ENCODE data around the gene MARCHF9. TPM values are rescaled to one million over a fixed set of nuclear protein-coding genes. Genes with fewer than 3 reads are reported as not detected.
A peak's percentile ranks its signal among the peaks of the same experiment; 100 is the strongest.

Gene MARCHF9
- total RNA-seq, 6 experiments from 2014 or later = 0.94 to 3.2 (median 1.2) TPM

GRCh38 chr12:57722716-57723629, 31.9 kb upstream of the MARCHF9 start:
- Mint-ChIP-seq H3K4me3 (no peak overlapping the region), H3K27me3 (ENCODE audit: insufficient read depth) (peaks cover 2% of the 10 kb centered on the region; the same call in 1 of the 2 replicates), H3K27ac (no peak overlapping the region), H3K4me1 (ENCODE audit: low read depth) (no peaks in the 10 kb centered on the region), H3K9me3 (no peaks in the 10 kb centered on the region), H3K36me3 (ENCODE audit: low read depth) (peaks cover 19% of the 10 kb centered on the region)
- no peak for DNase-seq
- no peak for TF ChIP-seq CTCF (IDR thresholded peaks at IDR 0.05)

- no peak overlapping the region for H3K27ac Mint-ChIP-seq
- peaks cover 15% of the 10 kb centered on the region; the same call in 1 of the 2 replicates for H3K36me3 Mint-ChIP-seq (ENCODE audit: low read depth)
- H3K4me3 Mint-ChIP-seq = no peak overlapping the region
- no peak for DNase-seq
- no peaks in the 10 kb centered on the region for H3K9me3 Mint-ChIP-seq
- no peak for TF ChIP-seq CTCF (IDR thresholded peaks at IDR 0.05)
- peaks cover 2% of the 10 kb centered on the region; the same call in 1 of the 2 replicates for H3K27me3 Mint-ChIP-seq (ENCODE audit: insufficient read depth)
- no peaks in the 10 kb centered on the region for H3K4me1 Mint-ChIP-seq (ENCODE audit: low read depth)
These were observed 31.3 kb upstream of the MARCHF9 start for GRCh38 chr12:57723630-57723962.

GRCh38 chr12:57724003-57724935, 30.6 kb upstream of the MARCHF9 start:
- Mint-ChIP-seq H3K4me1 (ENCODE audit: low read depth) (no peaks in the 10 kb centered on the region), H3K9me3 (no peaks in the 10 kb centered on the region), H3K27me3 (ENCODE audit: insufficient read depth) (peaks cover 2% of the 10 kb centered on the region; the same call in 1 of the 2 replicates), H3K27ac (no peak overlapping the region), H3K36me3 (ENCODE audit: low read depth) (peaks cover 12% of the 10 kb centered on the region; the same call in 1 of the 2 replicates), H3K4me3 (no peak overlapping the region)
- no peak for TF ChIP-seq CTCF (IDR thresholded peaks at IDR 0.05)
- no peak for DNase-seq

- no peak for DNase-seq
- Mint-ChIP-seq H3K27ac (no peak overlapping the region; the same call in 1 of the 2 replicates), H3K9me3 (no peaks in the 10 kb centered on the region), H3K4me3 (peak overlapping the region; percentile 33; the same call in 1 of the 2 replicates), H3K36me3 (ENCODE audit: low read depth) (peaks cover 6% of the 10 kb centered on the region; the same call in 1 of the 2 replicates), H3K4me1 (ENCODE audit: low read depth) (no peaks in the 10 kb centered on the region), H3K27me3 (ENCODE audit: insufficient read depth) (peaks cover 2% of the 10 kb centered on the region; the same call in 1 of the 2 replicates)
- TF ChIP-seq CTCF (IDR thresholded peaks at IDR 0.05) = no peak
These were observed 29.8 kb upstream of the MARCHF9 start for GRCh38 chr12:57724936-57725740.

GRCh38 chr12:57725851-57726150, 29.1 kb upstream of the MARCHF9 start:
- Mint-ChIP-seq H3K9me3 (no peaks in the 10 kb centered on the region), H3K27ac (peak overlapping the region; percentile 96), H3K4me3 (peak overlapping the region; percentile 94), H3K4me1 (ENCODE audit: low read depth) (no peaks in the 10 kb centered on the region), H3K36me3 (ENCODE audit: low read depth) (peaks cover 6% of the 10 kb centered on the region; the same call in 1 of the 2 replicates), H3K27me3 (ENCODE audit: insufficient read depth) (peaks cover 2% of the 10 kb centered on the region; the same call in 1 of the 2 replicates)
- TF ChIP-seq CTCF (IDR thresholded peaks at IDR 0.05) = no peak
- no peak for DNase-seq
